HEK293 (cell line): Measurements from ENCODE around the gene TLR10.
A peak's percentile ranks its signal among the peaks of the same experiment; 100 is the strongest.

ENCODE experiments used
- GLI4 ChIP-seq: fragments of 450-650 bp; formaldehyde crosslinking; IDR thresholded peaks from 2 replicates; pipeline ENCODE4 v1.5.1; 2016; ENCODE audit warnings: missing biosample characterization, missing genetic modification characterization
- MEIS1 ChIP-seq: sonication (generic); formaldehyde crosslinking; IDR thresholded peaks from 2 replicates; pipeline ENCODE4 v1.8.1; 2022; ENCODE audit warnings: missing genetic modification reagents, mild to moderate bottlenecking, borderline replicate concordance
- MZF1 ChIP-seq: fragments of 450-650 bp; formaldehyde crosslinking; IDR thresholded peaks from 2 replicates; pipeline ENCODE4 v1.5.1; 2017; ENCODE audit warnings: missing biosample characterization, missing genetic modification characterization, borderline replicate concordance
- REPIN1 ChIP-seq: fragments of 450-650 bp; formaldehyde crosslinking; IDR thresholded peaks from 2 replicates; pipeline ENCODE4 v1.5.1; 2017; ENCODE audit warnings: missing biosample characterization, missing genetic modification characterization, low read depth
- SALL2 ChIP-seq: fragments of 450-650 bp; formaldehyde crosslinking; IDR thresholded peaks from 2 replicates; pipeline ENCODE4 v1.5.0; 2017; ENCODE audit warnings: missing biosample characterization, mild to moderate bottlenecking, missing genetic modification characterization, borderline replicate concordance
- SP2 ChIP-seq: fragments of 450-650 bp; formaldehyde crosslinking; IDR thresholded peaks from 2 replicates; pipeline ENCODE4 v1.5.1; 2016; ENCODE audit warnings: missing biosample characterization, missing genetic modification characterization
- SP7 ChIP-seq: fragments of 450-650 bp; formaldehyde crosslinking; IDR thresholded peaks from 2 replicates; pipeline ENCODE4 v1.5.1; 2016; ENCODE audit warnings: missing biosample characterization, missing genetic modification characterization
- WT1 ChIP-seq: fragments of 450-650 bp; formaldehyde crosslinking; IDR thresholded peaks from 2 replicates; pipeline ENCODE4 v1.5.1; 2016; ENCODE audit warnings: missing biosample characterization, missing genetic modification characterization
- YY2 ChIP-seq: fragments of 450-650 bp; formaldehyde crosslinking; IDR thresholded peaks from 2 replicates; pipeline ENCODE4 v1.5.1; 2016; ENCODE audit warnings: missing biosample characterization, missing genetic modification characterization
- ZBTB20 ChIP-seq: fragments of 450-650 bp; formaldehyde crosslinking; IDR thresholded peaks from 2 replicates; pipeline ENCODE4 v1.5.1; 2016; ENCODE audit warnings: missing biosample characterization, missing genetic modification characterization
- ZFP69B ChIP-seq: fragments of 450-650 bp; formaldehyde crosslinking; IDR thresholded peaks from 2 replicates; pipeline ENCODE4 v1.5.1; 2016; ENCODE audit warnings: missing biosample characterization, missing genetic modification characterization
- ZNF121 ChIP-seq: fragments of 450-650 bp; formaldehyde crosslinking; IDR thresholded peaks from 2 replicates; pipeline ENCODE4 v1.5.1; 2016; ENCODE audit warnings: missing biosample characterization, missing genetic modification characterization
- ZNF19 ChIP-seq: fragments of 450-650 bp; formaldehyde crosslinking; IDR thresholded peaks from 2 replicates; pipeline ENCODE4; 2016; ENCODE audit warnings: missing biosample characterization, missing genetic modification characterization, low read depth
- ZNF2 ChIP-seq: fragments of 450-650 bp; formaldehyde crosslinking; IDR thresholded peaks from 2 replicates; pipeline ENCODE4 v1.5.1; 2016; ENCODE audit warnings: missing biosample characterization, missing genetic modification characterization
- ZNF266 ChIP-seq: fragments of 450-650 bp; formaldehyde crosslinking; IDR thresholded peaks from 2 replicates; pipeline ENCODE4 v1.5.1; 2016; ENCODE audit warnings: missing biosample characterization, missing genetic modification characterization, low read depth
- ZNF37A ChIP-seq: fragments of 450-650 bp; IDR thresholded peaks from 2 replicates; pipeline ENCODE4 v1.5.1; 2018; ENCODE audit warnings: missing biosample characterization, missing genetic modification characterization
- ZNF473 ChIP-seq: fragments of 450-650 bp; formaldehyde crosslinking; IDR thresholded peaks from 2 replicates; pipeline ENCODE4 v1.5.1; 2017; ENCODE audit warnings: missing biosample characterization, missing genetic modification characterization
- ZNF514 ChIP-seq: fragments of 450-650 bp; formaldehyde crosslinking; IDR thresholded peaks from 2 replicates; pipeline ENCODE4 v1.5.1; 2016; ENCODE audit warnings: missing biosample characterization, missing genetic modification characterization
- ZNF596 ChIP-seq: fragments of 450-650 bp; IDR thresholded peaks from 2 replicates; pipeline ENCODE4 v1.5.0; 2018; ENCODE audit warnings: missing biosample characterization, mild to moderate bottlenecking, missing genetic modification characterization, moderate library complexity
- ZNF624 ChIP-seq: fragments of 450-650 bp; formaldehyde crosslinking; IDR thresholded peaks from 2 replicates; pipeline ENCODE4 v1.5.1; 2017; ENCODE audit warnings: missing biosample characterization, missing genetic modification characterization
- ZNF654 ChIP-seq: fragments of 450-650 bp; formaldehyde crosslinking; IDR thresholded peaks from 2 replicates; pipeline ENCODE4 v1.5.1; 2016; ENCODE audit warnings: low read depth, missing biosample characterization, missing genetic modification characterization
- ZNF664 ChIP-seq: fragments of 450-650 bp; formaldehyde crosslinking; IDR thresholded peaks from 2 replicates; pipeline ENCODE4 v1.5.1; 2016; ENCODE audit warnings: missing biosample characterization, missing genetic modification characterization
- ZNF777 ChIP-seq: fragments of 450-650 bp; formaldehyde crosslinking; IDR thresholded peaks from 2 replicates; pipeline ENCODE4 v1.5.1; 2017; ENCODE audit warnings: missing biosample characterization, missing genetic modification characterization, borderline replicate concordance
- ZXDB ChIP-seq: fragments of 450-650 bp; formaldehyde crosslinking; IDR thresholded peaks from 2 replicates; pipeline ENCODE4 v1.5.1; 2016; ENCODE audit warnings: missing biosample characterization, missing genetic modification characterization
- TF ChIP-seq, protein P1 (sequence below): fragments of 450-650 bp; formaldehyde crosslinking; IDR thresholded peaks from 2 replicates; pipeline ENCODE4 v1.5.1; 2016; ENCODE audit warnings: missing biosample characterization, missing genetic modification characterization, low read depth
- TF ChIP-seq, protein P2 (sequence below): fragments of 450-650 bp; formaldehyde crosslinking; IDR thresholded peaks from 2 replicates; pipeline ENCODE4 v1.5.1; 2016; ENCODE audit warnings: missing biosample characterization, missing genetic modification characterization
- TF ChIP-seq, protein P3 (sequence below): fragments of 450-650 bp; formaldehyde crosslinking; IDR thresholded peaks from 2 replicates; pipeline ENCODE4 v1.5.1; 2016; ENCODE audit warnings: missing biosample characterization, missing genetic modification characterization
- TF ChIP-seq, protein P4 (sequence below): fragments of 450-650 bp; formaldehyde crosslinking; IDR thresholded peaks from 2 replicates; pipeline ENCODE4 v1.5.1; 2016; ENCODE audit warnings: missing biosample characterization, missing genetic modification characterization
- TF ChIP-seq, protein P5 (sequence below): fragments of 450-650 bp; formaldehyde crosslinking; IDR thresholded peaks from 2 replicates; pipeline ENCODE4 v1.5.1; 2017; ENCODE audit warnings: missing biosample characterization, missing genetic modification characterization
- TF ChIP-seq, protein P6 (sequence below): fragments of 450-650 bp; formaldehyde crosslinking; IDR thresholded peaks from 2 replicates; pipeline ENCODE4 v1.5.1; 2016; ENCODE audit warnings: missing biosample characterization, missing genetic modification characterization

Gene TLR10

DNA sequence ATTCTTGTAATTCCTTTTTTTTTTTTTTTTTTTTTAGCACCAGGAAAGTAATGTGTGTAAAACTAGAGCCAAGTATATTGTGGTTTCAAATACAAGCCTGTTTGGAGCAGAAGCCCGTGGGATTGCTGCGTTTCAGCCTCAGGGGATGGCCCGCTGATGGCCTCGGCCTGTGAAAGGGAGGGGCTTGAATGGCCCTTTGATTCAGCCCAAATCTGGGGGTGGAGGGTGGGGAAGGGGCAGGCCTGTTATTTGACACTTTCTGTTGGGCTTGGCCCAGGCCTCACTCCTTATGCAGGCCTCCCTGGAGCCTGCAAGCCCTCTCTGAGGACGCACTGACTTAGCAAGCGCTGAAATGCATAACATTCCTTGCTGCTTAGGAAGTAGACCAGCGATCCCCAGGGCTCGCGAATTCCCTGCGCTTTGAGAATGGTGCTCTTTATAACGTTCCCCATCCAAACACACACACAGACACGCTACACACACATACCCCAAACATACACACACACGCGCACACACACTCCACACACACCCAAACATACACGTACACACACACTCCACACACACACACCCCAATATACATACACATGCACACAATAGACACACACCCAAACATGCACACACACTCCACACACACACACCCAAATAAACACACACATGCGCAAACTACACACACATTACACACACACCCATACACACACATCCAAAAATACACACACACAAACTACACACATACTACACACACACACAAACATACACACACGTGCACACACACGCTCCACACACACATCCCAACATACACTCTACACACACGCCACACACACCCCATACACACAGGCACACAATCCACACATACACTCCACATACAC lies 29.6 kb downstream of the TLR10 start (continued):
- TF ChIP-seq SALL2: no peak
- TF ChIP-seq ZNF473 (tag by site-specific recombination): no peak
- no peak for TF ChIP-seq GLI4 (tag by site-specific recombination)
- TF ChIP-seq, protein P1, sequence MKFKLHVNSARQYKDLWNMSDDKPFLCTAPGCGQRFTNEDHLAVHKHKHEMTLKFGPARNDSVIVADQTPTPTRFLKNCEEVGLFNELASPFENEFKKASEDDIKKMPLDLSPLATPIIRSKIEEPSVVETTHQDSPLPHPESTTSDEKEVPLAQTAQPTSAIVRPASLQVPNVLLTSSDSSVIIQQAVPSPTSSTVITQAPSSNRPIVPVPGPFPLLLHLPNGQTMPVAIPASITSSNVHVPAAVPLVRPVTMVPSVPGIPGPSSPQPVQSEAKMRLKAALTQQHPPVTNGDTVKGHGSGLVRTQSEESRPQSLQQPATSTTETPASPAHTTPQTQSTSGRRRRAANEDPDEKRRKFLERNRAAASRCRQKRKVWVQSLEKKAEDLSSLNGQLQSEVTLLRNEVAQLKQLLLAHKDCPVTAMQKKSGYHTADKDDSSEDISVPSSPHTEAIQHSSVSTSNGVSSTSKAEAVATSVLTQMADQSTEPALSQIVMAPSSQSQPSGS (tag by site-specific recombination): no peak
- TF ChIP-seq ZFP69B (tag by site-specific recombination): 0 out of 2 replicates have a peak, but pooled peaks have one; percentile 17
- TF ChIP-seq ZNF654 (tag by site-specific recombination): no peak
- TF ChIP-seq, protein P2, sequence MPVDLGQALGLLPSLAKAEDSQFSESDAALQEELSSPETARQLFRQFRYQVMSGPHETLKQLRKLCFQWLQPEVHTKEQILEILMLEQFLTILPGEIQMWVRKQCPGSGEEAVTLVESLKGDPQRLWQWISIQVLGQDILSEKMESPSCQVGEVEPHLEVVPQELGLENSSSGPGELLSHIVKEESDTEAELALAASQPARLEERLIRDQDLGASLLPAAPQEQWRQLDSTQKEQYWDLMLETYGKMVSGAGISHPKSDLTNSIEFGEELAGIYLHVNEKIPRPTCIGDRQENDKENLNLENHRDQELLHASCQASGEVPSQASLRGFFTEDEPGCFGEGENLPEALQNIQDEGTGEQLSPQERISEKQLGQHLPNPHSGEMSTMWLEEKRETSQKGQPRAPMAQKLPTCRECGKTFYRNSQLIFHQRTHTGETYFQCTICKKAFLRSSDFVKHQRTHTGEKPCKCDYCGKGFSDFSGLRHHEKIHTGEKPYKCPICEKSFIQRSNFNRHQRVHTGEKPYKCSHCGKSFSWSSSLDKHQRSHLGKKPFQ: no peak
- TF ChIP-seq ZNF777 (tag by site-specific recombination): no peak
- no peak for TF ChIP-seq WT1 (tag by site-specific recombination)
- TF ChIP-seq, protein P3, sequence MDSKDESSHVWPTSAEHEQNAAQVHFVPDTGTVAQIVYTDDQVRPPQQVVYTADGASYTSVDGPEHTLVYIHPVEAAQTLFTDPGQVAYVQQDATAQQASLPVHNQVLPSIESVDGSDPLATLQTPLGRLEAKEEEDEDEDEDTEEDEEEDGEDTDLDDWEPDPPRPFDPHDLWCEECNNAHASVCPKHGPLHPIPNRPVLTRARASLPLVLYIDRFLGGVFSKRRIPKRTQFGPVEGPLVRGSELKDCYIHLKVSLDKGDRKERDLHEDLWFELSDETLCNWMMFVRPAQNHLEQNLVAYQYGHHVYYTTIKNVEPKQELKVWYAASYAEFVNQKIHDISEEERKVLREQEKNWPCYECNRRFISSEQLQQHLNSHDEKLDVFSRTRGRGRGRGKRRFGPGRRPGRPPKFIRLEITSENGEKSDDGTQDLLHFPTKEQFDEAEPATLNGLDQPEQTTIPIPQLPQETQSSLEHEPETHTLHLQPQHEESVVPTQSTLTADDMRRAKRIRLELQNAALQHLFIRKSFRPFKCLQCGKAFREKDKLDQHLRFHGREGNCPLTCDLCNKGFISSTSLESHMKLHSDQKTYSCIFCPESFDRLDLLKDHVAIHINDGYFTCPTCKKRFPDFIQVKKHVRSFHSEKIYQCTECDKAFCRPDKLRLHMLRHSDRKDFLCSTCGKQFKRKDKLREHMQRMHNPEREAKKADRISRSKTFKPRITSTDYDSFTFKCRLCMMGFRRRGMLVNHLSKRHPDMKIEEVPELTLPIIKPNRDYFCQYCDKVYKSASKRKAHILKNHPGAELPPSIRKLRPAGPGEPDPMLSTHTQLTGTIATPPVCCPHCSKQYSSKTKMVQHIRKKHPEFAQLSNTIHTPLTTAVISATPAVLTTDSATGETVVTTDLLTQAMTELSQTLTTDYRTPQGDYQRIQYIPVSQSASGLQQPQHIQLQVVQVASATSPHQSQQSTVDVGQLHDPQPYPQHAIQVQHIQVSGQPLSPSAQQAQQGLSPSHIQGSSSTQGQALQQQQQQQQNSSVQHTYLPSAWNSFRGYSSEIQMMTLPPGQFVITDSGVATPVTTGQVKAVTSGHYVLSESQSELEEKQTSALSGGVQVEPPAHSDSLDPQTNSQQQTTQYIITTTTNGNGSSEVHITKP: peak; percentile 30; the same call in 1 of the 2 replicates
- no peak for TF ChIP-seq ZNF121 (tag by site-specific recombination)
- 0 out of 2 replicates have a peak, but pooled peaks have one; percentile 36 for TF ChIP-seq ZXDB
- TF ChIP-seq ZNF2: peak; percentile 63; the same call in 1 of the 2 replicates
- no peak for TF ChIP-seq ZNF37A (tag by site-specific recombination)
- TF ChIP-seq, protein P4, sequence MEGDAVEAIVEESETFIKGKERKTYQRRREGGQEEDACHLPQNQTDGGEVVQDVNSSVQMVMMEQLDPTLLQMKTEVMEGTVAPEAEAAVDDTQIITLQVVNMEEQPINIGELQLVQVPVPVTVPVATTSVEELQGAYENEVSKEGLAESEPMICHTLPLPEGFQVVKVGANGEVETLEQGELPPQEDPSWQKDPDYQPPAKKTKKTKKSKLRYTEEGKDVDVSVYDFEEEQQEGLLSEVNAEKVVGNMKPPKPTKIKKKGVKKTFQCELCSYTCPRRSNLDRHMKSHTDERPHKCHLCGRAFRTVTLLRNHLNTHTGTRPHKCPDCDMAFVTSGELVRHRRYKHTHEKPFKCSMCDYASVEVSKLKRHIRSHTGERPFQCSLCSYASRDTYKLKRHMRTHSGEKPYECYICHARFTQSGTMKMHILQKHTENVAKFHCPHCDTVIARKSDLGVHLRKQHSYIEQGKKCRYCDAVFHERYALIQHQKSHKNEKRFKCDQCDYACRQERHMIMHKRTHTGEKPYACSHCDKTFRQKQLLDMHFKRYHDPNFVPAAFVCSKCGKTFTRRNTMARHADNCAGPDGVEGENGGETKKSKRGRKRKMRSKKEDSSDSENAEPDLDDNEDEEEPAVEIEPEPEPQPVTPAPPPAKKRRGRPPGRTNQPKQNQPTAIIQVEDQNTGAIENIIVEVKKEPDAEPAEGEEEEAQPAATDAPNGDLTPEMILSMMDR (tag by site-specific recombination): no peak
- TF ChIP-seq ZNF266: no peak
- TF ChIP-seq ZNF514: 0 out of 2 replicates have a peak, but pooled peaks have one; percentile 29
- TF ChIP-seq, protein P5, sequence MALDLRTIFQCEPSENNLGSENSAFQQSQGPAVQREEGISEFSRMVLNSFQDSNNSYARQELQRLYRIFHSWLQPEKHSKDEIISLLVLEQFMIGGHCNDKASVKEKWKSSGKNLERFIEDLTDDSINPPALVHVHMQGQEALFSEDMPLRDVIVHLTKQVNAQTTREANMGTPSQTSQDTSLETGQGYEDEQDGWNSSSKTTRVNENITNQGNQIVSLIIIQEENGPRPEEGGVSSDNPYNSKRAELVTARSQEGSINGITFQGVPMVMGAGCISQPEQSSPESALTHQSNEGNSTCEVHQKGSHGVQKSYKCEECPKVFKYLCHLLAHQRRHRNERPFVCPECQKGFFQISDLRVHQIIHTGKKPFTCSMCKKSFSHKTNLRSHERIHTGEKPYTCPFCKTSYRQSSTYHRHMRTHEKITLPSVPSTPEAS (tag by site-specific recombination): peak; percentile 97
- TF ChIP-seq, protein P6, sequence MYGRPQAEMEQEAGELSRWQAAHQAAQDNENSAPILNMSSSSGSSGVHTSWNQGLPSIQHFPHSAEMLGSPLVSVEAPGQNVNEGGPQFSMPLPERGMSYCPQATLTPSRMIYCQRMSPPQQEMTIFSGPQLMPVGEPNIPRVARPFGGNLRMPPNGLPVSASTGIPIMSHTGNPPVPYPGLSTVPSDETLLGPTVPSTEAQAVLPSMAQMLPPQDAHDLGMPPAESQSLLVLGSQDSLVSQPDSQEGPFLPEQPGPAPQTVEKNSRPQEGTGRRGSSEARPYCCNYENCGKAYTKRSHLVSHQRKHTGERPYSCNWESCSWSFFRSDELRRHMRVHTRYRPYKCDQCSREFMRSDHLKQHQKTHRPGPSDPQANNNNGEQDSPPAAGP (tag by site-specific recombination): peak; percentile 27; the same call in 1 of the 2 replicates
- no peak for TF ChIP-seq YY2 (tag by site-specific recombination)
- TF ChIP-seq ZNF664 (tag by site-specific recombination): no peak
- TF ChIP-seq REPIN1 (tag by site-specific recombination): no peak
- TF ChIP-seq SP7: no peak
- no peak for TF ChIP-seq ZBTB20 (tag by site-specific recombination)
- TF ChIP-seq ZNF596 (tag by site-specific recombination): no peak
- no peak for TF ChIP-seq ZNF19 (tag by site-specific recombination)
- 0 out of 2 replicates have a peak, but pooled peaks have one; percentile 32 for TF ChIP-seq MZF1 (tag by site-specific recombination)
- peak; percentile 65 for TF ChIP-seq SP2 (tag by site-specific recombination)
- no peak for TF ChIP-seq ZNF624 (tag by site-specific recombination)
- no peak for TF ChIP-seq MEIS1 (CRISPR knock-in tag)
